GM12873 (cell line): ENCODE results near the gene OR4M1.
"Not testable (repeated sequence)": the region's sequence is repeated elsewhere in the genome, so short reads cannot be mapped to it uniquely, and the experiment has no call there.

Experiments used
- CTCF ChIP-seq: IDR thresholded peaks from 2 replicates; pipeline ENCODE4 v1.5.1; 2012; ENCODE audit warnings: low read depth, mild to moderate bottlenecking, moderate library complexity, low read length, control low read depth; ENCODE audit not compliant: insufficient read depth; ENCODE audit errors: missing control alignments

The OR4M1 gene

GRCh38 chr14:19800282-19801117 lies 27.2 kb downstream of the OR4M1 start:
- no peak for TF ChIP-seq CTCF

- TF ChIP-seq CTCF: no peak
These were observed 27.8 kb downstream of the OR4M1 start for GRCh38 chr14:19801118-19801464.

- TF ChIP-seq CTCF: not testable (repeated sequence)
These were observed 30.2 kb downstream of the OR4M1 start, which contains the start of gene OR4N2 for GRCh38 chr14:19803470-19803869. Gene OR4N2, plus strand, starts transcription at chr14:19803770. Its CDS starts 23,679 bp downstream, at chr14:19827449.

- TF ChIP-seq CTCF: no peak
These were observed 49.9 kb downstream of the OR4M1 start for GRCh38 chr14:19823178-19823577.

GRCh38 chr14:19823765-19824164 lies 50.5 kb downstream of the OR4M1 start:
- TF ChIP-seq CTCF: no peak

- no peak for TF ChIP-seq CTCF
These were observed 55.0 kb downstream of the OR4M1 start for GRCh38 chr14:19828314-19828713.
